BE2C (cell line): ENCODE results near the gene PHOSPHO2.

Source experiments
- DNase-seq: peaks from one replicate; pipeline ENCODE4 v3.0.0-alpha.2; 2020
- H3K27me3 ChIP-seq: fragments of 250-450 bp; sonication (Bioruptor Pico); 2 replicates; pipeline ENCODE4 v1.5.1; 2020; ENCODE audit warnings: mild to moderate bottlenecking
- H3K36me3 ChIP-seq: fragments of 250-450 bp; sonication (Bioruptor Pico); 2 replicates; pipeline ENCODE4 v1.5.1; 2020; ENCODE audit warnings: mild to moderate bottlenecking
- H3K4me1 ChIP-seq: fragments of 250-450 bp; sonication (Bioruptor Pico); 2 replicates; pipeline ENCODE4 v1.5.1; 2020
- H3K4me3 ChIP-seq: 2 replicates; pipeline ENCODE4 v1.5.1; 2011; ENCODE audit warnings: low read depth, low read length
- H3K9me3 ChIP-seq: fragments of 250-450 bp; sonication (Bioruptor Pico); 2 replicates; pipeline ENCODE4 v1.5.1; 2020
- TF ChIP-seq, protein P1 (sequence below): IDR thresholded peaks from 2 replicates; pipeline ENCODE4 v1.5.1; 2012; ENCODE audit warnings: mild to moderate bottlenecking, low read depth, low read length

The PHOSPHO2 gene

GRCh38 chr2:169716938-169717690 lies 22.8 kb downstream of the PHOSPHO2 start:
- Histone ChIP-seq H3K36me3 (no peaks in the 10 kb centered on the region), H3K9me3 (no peaks in the 10 kb centered on the region), H3K27me3 (no peaks in the 10 kb centered on the region), H3K4me3 (peak overlapping the region; percentile 59), H3K4me1 (peaks cover 13% of the 10 kb centered on the region)
- TF ChIP-seq, protein P1, sequence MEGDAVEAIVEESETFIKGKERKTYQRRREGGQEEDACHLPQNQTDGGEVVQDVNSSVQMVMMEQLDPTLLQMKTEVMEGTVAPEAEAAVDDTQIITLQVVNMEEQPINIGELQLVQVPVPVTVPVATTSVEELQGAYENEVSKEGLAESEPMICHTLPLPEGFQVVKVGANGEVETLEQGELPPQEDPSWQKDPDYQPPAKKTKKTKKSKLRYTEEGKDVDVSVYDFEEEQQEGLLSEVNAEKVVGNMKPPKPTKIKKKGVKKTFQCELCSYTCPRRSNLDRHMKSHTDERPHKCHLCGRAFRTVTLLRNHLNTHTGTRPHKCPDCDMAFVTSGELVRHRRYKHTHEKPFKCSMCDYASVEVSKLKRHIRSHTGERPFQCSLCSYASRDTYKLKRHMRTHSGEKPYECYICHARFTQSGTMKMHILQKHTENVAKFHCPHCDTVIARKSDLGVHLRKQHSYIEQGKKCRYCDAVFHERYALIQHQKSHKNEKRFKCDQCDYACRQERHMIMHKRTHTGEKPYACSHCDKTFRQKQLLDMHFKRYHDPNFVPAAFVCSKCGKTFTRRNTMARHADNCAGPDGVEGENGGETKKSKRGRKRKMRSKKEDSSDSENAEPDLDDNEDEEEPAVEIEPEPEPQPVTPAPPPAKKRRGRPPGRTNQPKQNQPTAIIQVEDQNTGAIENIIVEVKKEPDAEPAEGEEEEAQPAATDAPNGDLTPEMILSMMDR: no peak
- peak; percentile 81 for DNase-seq

- TF ChIP-seq, protein P1: no peak
These were observed 23.4 kb downstream of the PHOSPHO2 start for GRCh38 chr2:169717691-169718063.

DNA sequence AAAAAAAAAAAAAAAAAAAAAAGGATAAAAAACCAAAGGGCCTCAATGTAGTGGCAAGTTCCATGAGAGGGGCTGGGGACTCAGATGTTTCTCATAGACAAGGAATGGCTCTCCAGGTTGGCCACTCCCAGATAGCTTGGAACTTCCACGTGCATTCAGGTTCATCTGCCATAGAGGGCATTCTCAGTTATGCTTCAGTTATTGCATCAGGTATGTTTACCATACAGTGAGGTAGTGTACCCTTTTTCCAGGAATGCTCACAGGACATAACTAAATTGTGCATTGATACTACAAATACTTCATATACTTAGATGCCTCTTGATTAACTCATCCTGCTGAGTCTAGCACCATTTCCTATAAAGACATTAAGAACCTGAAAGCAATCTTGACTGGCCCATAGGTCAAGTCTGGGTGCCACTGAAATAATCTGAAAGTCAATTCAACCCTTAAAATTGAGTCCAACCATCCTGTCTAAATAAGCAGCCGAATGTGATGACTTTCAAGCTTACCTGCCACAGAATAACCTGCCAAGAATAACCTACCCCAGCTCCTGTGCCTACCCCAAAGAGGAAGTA lies 24.7 kb downstream of the PHOSPHO2 start:
- Histone ChIP-seq H3K36me3 (no peaks in the 10 kb centered on the region), H3K27me3 (no peaks in the 10 kb centered on the region), H3K4me1 (peaks cover 13% of the 10 kb centered on the region), H3K9me3 (no peaks in the 10 kb centered on the region), H3K4me3 (no peak overlapping the region)
- TF ChIP-seq, protein P1: no peak
- no peak for DNase-seq

More at GRCh38 chr2:169717691-169718063, 23.4 kb downstream of the PHOSPHO2 start:
- no peaks in the 10 kb centered on the region for H3K27me3 ChIP-seq
- H3K9me3 ChIP-seq: no peaks in the 10 kb centered on the region
- H3K4me1 ChIP-seq: peaks cover 13% of the 10 kb centered on the region
- H3K36me3 ChIP-seq: no peaks in the 10 kb centered on the region
- no peak overlapping the region for H3K4me3 ChIP-seq
- no peak for DNase-seq

DNA sequence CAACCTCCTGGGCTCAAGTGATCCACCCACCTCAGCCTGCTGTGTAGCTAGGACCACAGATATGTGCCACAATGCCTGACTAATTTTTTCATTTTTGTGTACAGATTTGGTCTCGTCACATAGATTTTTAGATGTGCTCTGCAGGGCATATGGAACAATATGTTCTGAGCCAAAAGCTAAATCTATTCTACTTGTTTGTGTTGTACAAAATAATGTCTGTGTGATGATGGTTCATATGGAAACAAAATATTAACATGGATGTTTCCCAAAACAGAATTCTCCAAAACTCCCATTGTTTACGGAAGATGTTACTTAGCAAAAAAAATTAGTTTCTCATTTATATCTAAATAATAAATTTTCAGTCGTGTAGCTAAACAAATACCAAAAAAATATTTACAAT lies 26.7 kb downstream of the PHOSPHO2 start:
- H3K36me3 ChIP-seq: no peaks in the 10 kb centered on the region
- TF ChIP-seq, protein P1: no peak
- peaks cover 6% of the 10 kb centered on the region for H3K4me1 ChIP-seq
- H3K4me3 ChIP-seq: no peak overlapping the region
- H3K9me3 ChIP-seq: no peaks in the 10 kb centered on the region
- DNase-seq: no peak
- no peaks in the 10 kb centered on the region for H3K27me3 ChIP-seq

DNA sequence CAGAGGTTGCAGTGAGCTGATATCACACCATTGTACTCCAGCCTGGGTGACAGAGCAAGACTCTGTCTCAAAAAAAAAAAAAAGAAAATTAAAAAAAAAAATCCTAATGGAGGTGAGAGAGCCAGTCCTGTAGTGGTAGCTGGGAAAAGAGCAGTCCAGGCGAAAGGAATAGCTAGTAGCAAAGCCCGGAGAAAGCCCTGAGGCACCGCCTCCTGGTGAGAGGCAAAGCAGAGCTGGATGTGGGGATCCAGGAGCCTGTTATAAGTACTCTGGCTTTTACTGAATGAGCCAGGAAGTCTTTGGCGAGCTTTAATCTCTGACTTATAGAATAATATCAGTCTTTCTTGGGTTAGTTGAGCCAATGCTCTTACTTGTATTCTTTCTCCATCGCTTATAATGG lies 32.8 kb downstream of the PHOSPHO2 start:
- Histone ChIP-seq H3K4me1 (no peaks in the 10 kb centered on the region), H3K9me3 (no peaks in the 10 kb centered on the region), H3K36me3 (no peaks in the 10 kb centered on the region), H3K27me3 (no peaks in the 10 kb centered on the region), H3K4me3 (no peak overlapping the region)
- DNase-seq: peak; percentile 33
- TF ChIP-seq, protein P1: no peak

DNA sequence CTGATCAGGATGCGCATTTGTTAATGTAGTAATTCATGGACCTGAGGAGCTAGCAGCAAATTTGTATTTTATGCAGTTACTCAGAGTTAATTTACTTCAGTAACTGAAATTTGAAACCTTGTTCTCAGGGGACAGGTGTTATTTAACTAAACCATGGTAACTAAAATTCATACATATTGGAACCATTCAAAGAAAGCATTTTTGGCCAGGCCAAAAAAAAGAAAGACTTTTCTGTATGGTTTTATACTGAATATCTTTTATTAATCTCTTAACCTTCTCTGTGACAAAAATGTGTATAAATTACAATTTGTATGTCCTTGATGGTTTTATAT lies 35.0 kb downstream of the PHOSPHO2 start:
- H3K9me3 ChIP-seq: no peaks in the 10 kb centered on the region
- no peaks in the 10 kb centered on the region for H3K4me1 ChIP-seq
- H3K36me3 ChIP-seq: no peaks in the 10 kb centered on the region
- H3K27me3 ChIP-seq: no peaks in the 10 kb centered on the region
- no peak for DNase-seq
- no peak overlapping the region for H3K4me3 ChIP-seq
- TF ChIP-seq, protein P1: no peak
